ENCODE results near the gene RNF144B.

DNA sequence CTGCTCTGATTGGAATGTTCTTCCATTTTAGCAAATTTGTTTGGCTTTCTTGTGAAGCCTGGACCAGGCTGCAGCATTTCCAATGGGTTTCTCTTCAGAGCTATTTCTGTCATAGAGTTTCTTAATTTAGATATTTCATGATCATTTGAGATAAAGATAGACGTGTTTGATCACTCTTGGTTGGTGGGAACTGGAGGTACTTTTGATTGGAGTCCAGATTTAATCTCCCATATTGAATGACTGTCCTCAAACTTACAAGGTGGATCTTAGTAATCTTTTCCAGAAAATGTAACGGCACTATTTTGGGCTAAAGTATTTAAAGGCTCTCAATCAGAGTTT lies 29.2 kb downstream of the RNF144B start:
- TF ChIP-seq, protein P1, sequence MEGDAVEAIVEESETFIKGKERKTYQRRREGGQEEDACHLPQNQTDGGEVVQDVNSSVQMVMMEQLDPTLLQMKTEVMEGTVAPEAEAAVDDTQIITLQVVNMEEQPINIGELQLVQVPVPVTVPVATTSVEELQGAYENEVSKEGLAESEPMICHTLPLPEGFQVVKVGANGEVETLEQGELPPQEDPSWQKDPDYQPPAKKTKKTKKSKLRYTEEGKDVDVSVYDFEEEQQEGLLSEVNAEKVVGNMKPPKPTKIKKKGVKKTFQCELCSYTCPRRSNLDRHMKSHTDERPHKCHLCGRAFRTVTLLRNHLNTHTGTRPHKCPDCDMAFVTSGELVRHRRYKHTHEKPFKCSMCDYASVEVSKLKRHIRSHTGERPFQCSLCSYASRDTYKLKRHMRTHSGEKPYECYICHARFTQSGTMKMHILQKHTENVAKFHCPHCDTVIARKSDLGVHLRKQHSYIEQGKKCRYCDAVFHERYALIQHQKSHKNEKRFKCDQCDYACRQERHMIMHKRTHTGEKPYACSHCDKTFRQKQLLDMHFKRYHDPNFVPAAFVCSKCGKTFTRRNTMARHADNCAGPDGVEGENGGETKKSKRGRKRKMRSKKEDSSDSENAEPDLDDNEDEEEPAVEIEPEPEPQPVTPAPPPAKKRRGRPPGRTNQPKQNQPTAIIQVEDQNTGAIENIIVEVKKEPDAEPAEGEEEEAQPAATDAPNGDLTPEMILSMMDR (IDR thresholded peaks at IDR 0.05): no peak
- no peak for TF ChIP-seq EZH2 (IDR thresholded peaks at IDR 0.05; ENCODE audit: borderline replicate concordance, insufficient read depth, low read depth, low read length, poor library complexity, severe bottlenecking)
